ENCODE results near the gene ADAMTS12. TPM values are rescaled to one million over a fixed set of nuclear protein-coding genes. Genes with fewer than 3 reads are reported as not detected.

The ADAMTS12 gene
- total and polyA plus RNA-seq, 2 experiments from 2014 or later, result 9.1 to 17.1 TPM

GRCh38 chr5:33507426-33507825 lies 384.4 kb downstream of the ADAMTS12 start (continued):
- no peak for TF ChIP-seq CREB1 (CRISPR knock-in tag; IDR thresholded peaks at IDR 0.05; ENCODE audit: low read depth)
- TF ChIP-seq ZNF114 (CRISPR knock-in tag; IDR thresholded peaks at IDR 0.05), result no peak

GRCh38 chr5:33504570-33504969 lies 387.2 kb downstream of the ADAMTS12 start:
- Histone ChIP-seq H3K27me3 (ENCODE audit: insufficient read depth) (no peaks in the 10 kb centered on the region), H3K36me3 (ENCODE audit: insufficient read depth) (no peaks in the 10 kb centered on the region), H3K9me2 (ENCODE audit: insufficient read depth) (no peaks in the 10 kb centered on the region; the same call in 1 of the 2 replicates), H3K4me3 (no peak overlapping the region), H2AFZ (no peak overlapping the region), H3K4me1 (ENCODE audit: insufficient read depth) (no peaks in the 10 kb centered on the region), H3F3A (replicated peaks; ENCODE audit: low read depth) (no peaks in the 10 kb centered on the region), H3K27ac (ENCODE audit: low read depth) (no peak overlapping the region), H3K79me2 (replicated peaks; ENCODE audit: insufficient read depth) (no peaks in the 10 kb centered on the region), H4K20me1 (replicated peaks; ENCODE audit: insufficient read depth) (no peaks in the 10 kb centered on the region), H3K4me2 (no peak overlapping the region)
- no peak for ATAC-seq
- no peaks in the 10 kb centered on the region for H3K4me1 Mint-ChIP-seq
- no peak overlapping the region for H3K4me3 Mint-ChIP-seq
- peaks cover 5% of the 10 kb centered on the region; the same call in 2 of the 3 replicates for H3K9me3 Mint-ChIP-seq
- no peak for TF ChIP-seq POLR2AphosphoS5 (IDR thresholded peaks at IDR 0.05; ENCODE audit: low read depth)
- no peak for TF ChIP-seq EZH2 (IDR thresholded peaks at IDR 0.05; ENCODE audit: low read depth, unreplicated experiment)
- TF ChIP-seq ZNF462 (CRISPR knock-in tag; IDR thresholded peaks at IDR 0.05), result no peak
- TF ChIP-seq NANOG (IDR thresholded peaks at IDR 0.05; ENCODE audit: borderline replicate concordance), result no peak
- no peak for TF ChIP-seq REST (IDR thresholded peaks at IDR 0.05; ENCODE audit: unreplicated experiment)
- TF ChIP-seq STAT1 (IDR thresholded peaks at IDR 0.05; ENCODE audit: unreplicated experiment), result no peak
- TF ChIP-seq CREB1 (CRISPR knock-in tag; IDR thresholded peaks at IDR 0.05; ENCODE audit: low read depth), result no peak
- no peak for TF ChIP-seq ZNF114 (CRISPR knock-in tag; IDR thresholded peaks at IDR 0.05)
- TF ChIP-seq EZH2phosphoT487 (IDR thresholded peaks at IDR 0.05; ENCODE audit: unreplicated experiment), result no peak
- TF ChIP-seq ZNF331 (CRISPR knock-in tag; IDR thresholded peaks at IDR 0.05; ENCODE audit: low read depth), result no peak
- no peak for TF ChIP-seq JUNB (IDR thresholded peaks at IDR 0.05; ENCODE audit: unreplicated experiment)
- no peak for TF ChIP-seq ETS1 (IDR thresholded peaks at IDR 0.05)
- TF ChIP-seq CTCF (conservative IDR thresholded peaks at IDR 0.05; ENCODE audit: low read depth in 2 of 2), result no peak
- DNase-seq (ENCODE audit: low spot score), result no peak
- peaks cover 3% of the 10 kb centered on the region for H3K27me3 Mint-ChIP-seq (ENCODE audit: insufficient read depth, low read depth, poor library complexity)
- H3K27ac Mint-ChIP-seq, result no peak overlapping the region
- peaks cover 3% of the 10 kb centered on the region; the same call in 1 of the 3 replicates for H3K36me3 Mint-ChIP-seq (ENCODE audit: low read depth)

Measured in GM23338 (cell line).